Karpas-422 (cell line): ENCODE measurements around the gene KLK11. TPM values are rescaled to one million over a fixed set of nuclear protein-coding genes. Genes with fewer than 3 reads are reported as not detected.
"Not testable (repeated sequence)": the region's sequence is repeated elsewhere in the genome, so short reads cannot be mapped to it uniquely, and the experiment has no call there.

Experiments
- DNase-seq: peaks from one replicate; pipeline ENCODE4 v3.0.0-alpha.2; 2015
- H2AFZ ChIP-seq: fragments of 200-600 bp; sonication (generic); 2 replicates; pipeline ENCODE4 v1.6.1; 2014; ENCODE audit warnings: antibody characterized with exemption, low read length, mixed read lengths
- H3K27ac ChIP-seq: fragments of 200-600 bp; sonication (generic); 2 replicates; pipeline ENCODE4 v1.5.1; 2014; ENCODE audit warnings: mild to moderate bottlenecking, low read length, moderate library complexity
- H3K27me3 ChIP-seq: fragments of 200-600 bp; sonication (generic); 2 replicates; pipeline ENCODE4 v1.6.1; 2014; ENCODE audit warnings: low read length, mixed read lengths
- H3K36me3 ChIP-seq: fragments of 200-600 bp; sonication (generic); 2 replicates; pipeline ENCODE4 v1.6.1; 2014; ENCODE audit warnings: low read length, mixed read lengths; ENCODE audit not compliant: insufficient read depth
- H3K4me1 ChIP-seq: fragments of 200-600 bp; sonication (generic); 2 replicates; pipeline ENCODE4 v1.6.1; 2014; ENCODE audit warnings: mild to moderate bottlenecking, low read length, mixed read lengths
- H3K4me2 ChIP-seq: fragments of 200-600 bp; sonication (generic); 2 replicates; pipeline ENCODE4 v1.6.1; 2014; ENCODE audit warnings: low read length, low read depth, mild to moderate bottlenecking; ENCODE audit not compliant: poor library complexity, severe bottlenecking
- H3K4me3 ChIP-seq: fragments of 200-600 bp; sonication (generic); 2 replicates; pipeline ENCODE4 v1.5.1; 2014; ENCODE audit warnings: mild to moderate bottlenecking, antibody characterized with exemption, low read length, mixed read lengths
- H3K79me2 ChIP-seq: fragments of 200-600 bp; sonication (generic); 2 replicates; pipeline ENCODE4 v1.6.1; 2014; ENCODE audit warnings: mild to moderate bottlenecking, low read length, mixed read lengths
- H3K9ac ChIP-seq: fragments of 200-600 bp; sonication (generic); 2 replicates; pipeline ENCODE4 v1.6.0; 2014; ENCODE audit warnings: low read length
- H3K9me2 ChIP-seq: fragments of 200-600 bp; sonication (generic), shearing (Covaris generic); replicated peaks from 2 replicates; pipeline ENCODE4 v1.6.0; 2014; ENCODE audit warnings: mild to moderate bottlenecking, low read length, moderate library complexity; ENCODE audit not compliant: insufficient read depth
- H3K9me3 ChIP-seq: fragments of 300-700, 200-600 bp; sonication (generic); 2 replicates; pipeline ENCODE4 v1.6.1; 2014; ENCODE audit warnings: low read length, mixed read lengths
- H4K20me1 ChIP-seq: fragments of 200-600 bp; sonication (generic); 2 replicates; pipeline ENCODE4 v1.6.1; 2014; ENCODE audit warnings: mild to moderate bottlenecking, antibody characterized with exemption, low read length, low read depth; ENCODE audit not compliant: insufficient read depth
- total RNA-seq: library from RNA; depleted of rRNA; stranded (reverse); fragments of >200 nt; shearing (Covaris generic); gene quantifications from 2 replicates; pipeline ENCODE4 v1.2.3, GENCODE V29; 2014; ENCODE audit warnings: low replicate concordance

The KLK11 gene
- total RNA-seq, 1 experiment from 2014 or later: not detected

- no peak overlapping the region for H3K4me2 ChIP-seq
- H4K20me1 ChIP-seq: no peaks in the 10 kb centered on the region
- no peak overlapping the region for H2AFZ ChIP-seq
- H3K4me3 ChIP-seq: no peak overlapping the region
- no peaks in the 10 kb centered on the region for H3K4me1 ChIP-seq
- H3K9me3 ChIP-seq: peaks cover 10% of the 10 kb centered on the region
- no peaks in the 10 kb centered on the region for H3K27me3 ChIP-seq
- H3K9ac ChIP-seq: no peak overlapping the region
- DNase-seq: no peak
- no peak overlapping the region for H3K27ac ChIP-seq
- H3K36me3 ChIP-seq: no peaks in the 10 kb centered on the region
- H3K9me2 ChIP-seq: no peaks in the 10 kb centered on the region
- H3K79me2 ChIP-seq: no peaks in the 10 kb centered on the region
Observed at GRCh38 chr19:50998686-50999085, 27.7 kb downstream of the KLK11 start.

DNA sequence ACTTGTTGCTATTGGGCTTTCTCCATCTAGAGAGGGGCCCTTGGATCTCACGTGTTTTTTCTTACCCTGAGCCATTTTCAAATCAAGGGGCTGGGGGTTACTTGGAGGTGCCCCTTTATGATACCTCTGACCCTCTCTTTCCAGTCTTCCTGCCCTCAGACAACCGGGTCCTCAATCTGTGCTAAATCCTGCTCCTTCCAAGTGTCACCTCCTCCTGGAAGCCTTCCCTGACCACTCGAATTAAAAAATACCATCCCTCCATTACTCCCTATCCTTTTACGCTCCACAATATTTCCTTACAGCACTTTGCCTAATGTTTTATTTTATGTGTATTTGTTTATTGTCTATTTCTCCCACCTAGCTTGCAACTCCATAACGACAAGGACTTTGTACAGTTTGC lies 28.4 kb downstream of the KLK11 start:
- Histone ChIP-seq H3K9ac (no peak overlapping the region), H3K27ac (no peak overlapping the region), H4K20me1 (no peaks in the 10 kb centered on the region), H3K4me1 (no peaks in the 10 kb centered on the region), H3K27me3 (no peaks in the 10 kb centered on the region), H3K4me2 (no peak overlapping the region), H3K79me2 (no peaks in the 10 kb centered on the region), H3K9me2 (no peaks in the 10 kb centered on the region), H2AFZ (no peak overlapping the region), H3K4me3 (no peak overlapping the region), H3K36me3 (no peaks in the 10 kb centered on the region), H3K9me3 (peaks cover 10% of the 10 kb centered on the region)
- no peak for DNase-seq

- no peak overlapping the region for H3K27ac ChIP-seq
- H3K36me3 ChIP-seq: no peaks in the 10 kb centered on the region
- H3K4me1 ChIP-seq: no peaks in the 10 kb centered on the region
- H3K4me2 ChIP-seq: no peak overlapping the region
- peak; percentile 86 for DNase-seq
- H3K9me3 ChIP-seq: peaks cover 10% of the 10 kb centered on the region
- no peaks in the 10 kb centered on the region for H3K79me2 ChIP-seq
- H3K9ac ChIP-seq: no peak overlapping the region
- no peak overlapping the region for H3K4me3 ChIP-seq
- no peaks in the 10 kb centered on the region for H4K20me1 ChIP-seq
- no peaks in the 10 kb centered on the region for H3K9me2 ChIP-seq
- no peak overlapping the region for H2AFZ ChIP-seq
- no peaks in the 10 kb centered on the region for H3K27me3 ChIP-seq
Observed at GRCh38 chr19:50994129-50994528, 32.3 kb downstream of the KLK11 start.

- no peaks in the 10 kb centered on the region for H3K27me3 ChIP-seq
- no peak overlapping the region for H3K4me2 ChIP-seq
- H2AFZ ChIP-seq: no peak overlapping the region
- no peak overlapping the region for H3K27ac ChIP-seq
- peaks cover 10% of the 10 kb centered on the region for H3K9me3 ChIP-seq
- H3K9ac ChIP-seq: no peak overlapping the region
- H3K4me3 ChIP-seq: no peak overlapping the region
- H3K79me2 ChIP-seq: no peaks in the 10 kb centered on the region
- H3K4me1 ChIP-seq: no peaks in the 10 kb centered on the region
- no peak for DNase-seq
- H4K20me1 ChIP-seq: no peaks in the 10 kb centered on the region
- H3K36me3 ChIP-seq: no peaks in the 10 kb centered on the region
- no peaks in the 10 kb centered on the region for H3K9me2 ChIP-seq
Observed at GRCh38 chr19:50992666-50993035, 33.8 kb downstream of the KLK11 start.

DNA sequence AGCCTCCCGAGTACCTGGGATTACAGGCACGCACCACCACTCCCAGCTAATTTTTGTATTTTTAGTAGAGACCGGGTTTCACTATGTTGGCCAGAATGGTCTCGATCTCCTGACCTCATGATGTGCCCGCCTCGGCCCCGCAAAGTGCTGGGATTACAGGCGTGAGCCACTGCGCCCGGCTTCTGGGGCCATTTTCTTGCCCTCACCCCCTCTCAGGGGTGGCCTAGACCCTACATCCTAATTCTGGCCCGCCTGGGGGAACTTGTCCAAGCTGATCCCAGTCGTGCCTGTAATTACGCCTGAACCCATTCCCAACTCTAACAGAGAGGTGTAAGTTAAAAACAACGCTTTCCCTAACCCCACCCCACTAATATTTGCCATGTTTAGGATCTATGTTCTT lies 42.0 kb downstream of the KLK11 start:
- not testable (repeated sequence) for H3K4me2 ChIP-seq, H3K36me3 ChIP-seq, H3K9me3 ChIP-seq, H3K4me1 ChIP-seq, H3K9me2 ChIP-seq, H3K79me2 ChIP-seq, H3K27me3 ChIP-seq, H2AFZ ChIP-seq, H3K9ac ChIP-seq, DNase-seq, H4K20me1 ChIP-seq, H3K27ac ChIP-seq, H3K4me3 ChIP-seq

DNA sequence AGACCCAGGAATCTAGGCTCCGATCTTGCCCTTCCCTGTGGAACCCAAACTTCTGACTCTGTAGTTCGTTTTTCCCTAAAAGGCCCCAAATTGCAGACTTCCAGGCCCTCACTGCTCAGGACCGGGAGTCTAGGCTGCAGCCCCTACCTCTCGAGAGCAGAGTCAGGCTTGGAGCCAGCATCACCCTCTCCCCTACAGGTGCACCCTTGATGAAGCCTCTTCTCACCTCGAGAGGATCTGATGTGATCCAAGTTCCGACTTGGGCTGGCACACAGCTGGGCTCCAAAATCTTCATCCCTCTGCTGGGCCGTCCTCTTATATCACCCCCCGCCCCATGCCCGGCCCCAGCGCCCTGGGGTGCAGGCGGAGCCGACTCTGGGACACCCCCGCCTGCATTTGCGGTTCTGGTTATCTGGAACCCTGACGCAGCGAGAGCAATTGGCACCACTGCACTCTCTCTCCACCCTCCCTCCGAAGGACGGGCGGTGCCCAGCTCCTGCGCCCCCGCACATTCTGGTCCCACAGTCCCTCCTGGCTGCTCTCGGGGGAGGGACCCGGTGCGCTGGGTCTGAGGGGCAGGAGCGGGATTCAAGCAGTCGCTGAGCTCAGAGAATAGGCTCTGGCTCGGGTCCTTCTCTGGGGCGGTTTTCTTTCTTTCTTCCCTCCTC lies 42.7 kb downstream of the KLK11 start, which contains the start of gene KLK7:
KLK7 (minus strand) TSS at position 293 of the 668 bp plus-strand sequence. CDS start 1,518 bp downstream, outside the sequence.
- Histone ChIP-seq H3K4me3 (no peak within 1 kb of the TSS), H3K9me3 (no peaks in the 10 kb centered on the region), H3K9me2 (no peaks in the 10 kb centered on the region), H2AFZ (no peak within 1 kb of the TSS), H3K79me2 (no peaks in the 10 kb centered on the region), H3K4me2 (no peak within 1 kb of the TSS), H4K20me1 (no peaks in the 10 kb centered on the region), H3K27ac (no peak within 1 kb of the TSS), H3K9ac (no peak within 1 kb of the TSS), H3K36me3 (no peaks in the 10 kb centered on the region), H3K4me1 (no peaks in the 10 kb centered on the region), H3K27me3 (no peaks in the 10 kb centered on the region)
- no peak for DNase-seq

GRCh38 chr19:50982186-50982585 lies 44.2 kb downstream of the KLK11 start:
- DNase-seq: no peak
- no peaks in the 10 kb centered on the region for H4K20me1 ChIP-seq
- H3K9ac ChIP-seq: no peak overlapping the region
- H3K4me1 ChIP-seq: no peaks in the 10 kb centered on the region
- H3K27ac ChIP-seq: no peak overlapping the region
- H3K9me2 ChIP-seq: no peaks in the 10 kb centered on the region
- no peak overlapping the region for H3K4me2 ChIP-seq
- no peak overlapping the region for H3K4me3 ChIP-seq
- no peaks in the 10 kb centered on the region for H3K9me3 ChIP-seq
- no peaks in the 10 kb centered on the region for H3K27me3 ChIP-seq
- H3K36me3 ChIP-seq: no peaks in the 10 kb centered on the region
- H3K79me2 ChIP-seq: no peaks in the 10 kb centered on the region
- no peak overlapping the region for H2AFZ ChIP-seq

DNA sequence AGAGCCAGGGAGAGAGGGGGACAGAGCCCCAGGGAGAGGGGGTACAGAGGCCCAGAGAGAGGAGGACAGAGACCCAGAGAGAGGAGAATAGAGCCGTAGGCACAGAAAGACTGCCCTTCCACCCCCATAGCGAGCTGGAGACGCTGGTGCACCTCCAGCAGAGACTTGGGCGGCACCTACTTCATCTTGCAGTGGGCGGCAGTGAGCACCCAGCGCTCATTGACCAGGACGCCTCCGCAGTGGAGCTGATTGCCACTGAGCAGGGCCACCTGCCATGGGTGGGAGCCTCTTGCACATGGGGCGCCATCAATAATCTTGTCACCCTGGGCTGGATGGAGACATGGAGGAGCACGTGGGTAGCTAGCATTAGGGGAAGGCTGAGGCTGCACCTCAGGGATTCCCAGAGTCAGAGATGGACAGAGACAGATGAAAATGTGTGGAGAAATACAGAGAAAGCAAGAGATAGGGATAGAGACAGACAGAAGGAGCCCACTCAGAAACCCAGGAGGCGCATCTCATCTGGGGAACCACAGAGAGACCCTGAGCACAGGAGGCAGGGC lies 44.7 kb downstream of the KLK11 start:
- Histone ChIP-seq H3K9me2 (no peaks in the 10 kb centered on the region), H4K20me1 (no peaks in the 10 kb centered on the region), H3K9me3 (no peaks in the 10 kb centered on the region), H3K27me3 (no peaks in the 10 kb centered on the region), H3K4me2 (no peak overlapping the region), H3K27ac (no peak overlapping the region), H3K4me1 (no peaks in the 10 kb centered on the region), H3K4me3 (no peak overlapping the region), H3K36me3 (no peaks in the 10 kb centered on the region), H2AFZ (no peak overlapping the region), H3K9ac (no peak overlapping the region), H3K79me2 (no peaks in the 10 kb centered on the region)
- DNase-seq: no peak
